ENCODE results near the gene NDUFAF8.

GRCh38 chr17:81221371-81221841 is 17.7 kb upstream of the NDUFAF8 start:
- TF ChIP-seq CTCF (IDR thresholded peaks at IDR 0.05) (no peak), POLR2A (IDR thresholded peaks at IDR 0.05) (no peak)
